Panc1 (cell line): ENCODE measurements around the gene CSTB. TPM values are rescaled to one million over a fixed set of nuclear protein-coding genes. Genes with fewer than 3 reads are reported as not detected.

Experiments
- ATAC-seq: fragments of 200-7000 bp; cut with Tn5 transposase; 2 replicates; pipeline ENCODE4 v1.9.1; 2020; ENCODE audit warnings: mild to moderate bottlenecking, moderate library complexity
- BruUV-seq: library from RNA; stranded (reverse); fragments of 400-500 nt; replicated peaks from 2 replicates; lab custom pipeline; 2021; lab: Mats Ljungman, UMichigan
- CTCF ChIA-PET: fragments of 300-600 bp; sonication (Branson Sonifier 250); formaldehyde crosslinking; loops from one replicate; lab custom pipeline; 2022; ENCODE audit warnings: antibody characterized with exemption; lab: Charles Lee
- POLR2A ChIA-PET: fragments of 300-600 bp; sonication (Branson Sonifier 250); formaldehyde crosslinking; loops from one replicate; lab custom pipeline; 2022; ENCODE audit warnings: antibody characterized with exemption; lab: Charles Lee
- DNase-seq: peaks from one replicate; pipeline ENCODE4 v3.0.0-alpha.2; 2010; ENCODE audit warnings: low read depth, low spot score
- H3K27ac ChIP-seq: 2 replicates; pipeline ENCODE4 v1.5.1; 2011; ENCODE audit warnings: mild to moderate bottlenecking, low read length, inconsistent platforms
- H3K27me3 ChIP-seq: fragments of 200-500 bp; sonication (Bioruptor generic); 2 replicates; pipeline ENCODE4 v1.6.0; 2014; ENCODE audit warnings: low read length, inconsistent platforms; ENCODE audit not compliant: control insufficient read depth, insufficient read depth
- H3K36me3 ChIP-seq: fragments of 200-500 bp; sonication (Bioruptor generic); 2 replicates; pipeline ENCODE4 v1.5.1; 2014; ENCODE audit warnings: inconsistent platforms, mild to moderate bottlenecking, low read length, moderate library complexity; ENCODE audit not compliant: control insufficient read depth, insufficient read depth
- H3K4me1 ChIP-seq: 2 replicates; pipeline ENCODE4 v1.5.1; 2011; ENCODE audit warnings: inconsistent platforms, mild to moderate bottlenecking, low read length, moderate library complexity; ENCODE audit not compliant: control insufficient read depth, insufficient read depth
- H3K4me3 ChIP-seq, 2 experiments: 2 replicates each; pipeline ENCODE4 v1.5.1; 2011 to 2012; ENCODE audit warnings: low read depth in 2 of 2, low read length in 2 of 2, mild to moderate bottlenecking in 2 of 2, inconsistent platforms in 1 of 2, moderate library complexity in 1 of 2
- H3K9me3 ChIP-seq: fragments of 200-500 bp; sonication (Bioruptor generic); 2 replicates; pipeline ENCODE4 v1.5.1; 2014; ENCODE audit warnings: low read depth, mild to moderate bottlenecking, inconsistent platforms, low read length, moderate library complexity; ENCODE audit not compliant: control insufficient read depth, insufficient read depth
- POLR2AphosphoS5 ChIP-seq: IDR thresholded peaks from 2 replicates; pipeline ENCODE4 v1.6.1; 2012; ENCODE audit warnings: mild to moderate bottlenecking, low read depth, low read length, moderate library complexity
- SIN3A ChIP-seq: IDR thresholded peaks from 2 replicates; pipeline ENCODE4 v1.6.1; 2012; ENCODE audit warnings: low read depth, mild to moderate bottlenecking, low read length, moderate library complexity, borderline replicate concordance; ENCODE audit not compliant: insufficient read depth
- TCF7L2 ChIP-seq: IDR thresholded peaks from 2 replicates; pipeline ENCODE4 v1.6.1; 2011; ENCODE audit warnings: mild to moderate bottlenecking, low read depth, low read length, inconsistent platforms
- in situ Hi-C: cut with HindIII; loops from 2 replicates; pipeline ENCODE4 v1.10.0; 2016; ENCODE audit warnings: low sequenced_read_pairs, low pct_unique_long_range_greater_than_20kb
- intact Hi-C: fragments of 100-400 bp; cut with micrococcal nuclease; formaldehyde crosslinking; loops from one replicate; pipeline ENCODE4 v1.10.0; 2022; ENCODE audit not compliant: unreplicated experiment
- total RNA-seq: library from RNA; stranded (reverse); gene quantifications from one replicate; pipeline ENCODE4 v1.2.1, GENCODE V29; 2021; ENCODE audit not compliant: unreplicated experiment
- TF ChIP-seq, protein P1 (sequence below): fragments of 450-650 bp; IDR thresholded peaks from 2 replicates; pipeline ENCODE4 v1.5.1; 2017; ENCODE audit warnings: mild to moderate bottlenecking
- TF ChIP-seq, protein P2 (sequence below), 2 experiments: IDR thresholded peaks; 2 replicates each; pipeline ENCODE4 v1.6.1; 2011 to 2012; ENCODE audit warnings: low read depth in 2 of 2, control low read depth in 1 of 2, low read length in 1 of 2, mild to moderate bottlenecking in 1 of 2, moderate library complexity in 1 of 2; ENCODE audit not compliant: insufficient read depth in 1 of 2

The CSTB gene
- total RNA-seq, 1 experiment from 2014 or later: 72.5 TPM

DNA sequence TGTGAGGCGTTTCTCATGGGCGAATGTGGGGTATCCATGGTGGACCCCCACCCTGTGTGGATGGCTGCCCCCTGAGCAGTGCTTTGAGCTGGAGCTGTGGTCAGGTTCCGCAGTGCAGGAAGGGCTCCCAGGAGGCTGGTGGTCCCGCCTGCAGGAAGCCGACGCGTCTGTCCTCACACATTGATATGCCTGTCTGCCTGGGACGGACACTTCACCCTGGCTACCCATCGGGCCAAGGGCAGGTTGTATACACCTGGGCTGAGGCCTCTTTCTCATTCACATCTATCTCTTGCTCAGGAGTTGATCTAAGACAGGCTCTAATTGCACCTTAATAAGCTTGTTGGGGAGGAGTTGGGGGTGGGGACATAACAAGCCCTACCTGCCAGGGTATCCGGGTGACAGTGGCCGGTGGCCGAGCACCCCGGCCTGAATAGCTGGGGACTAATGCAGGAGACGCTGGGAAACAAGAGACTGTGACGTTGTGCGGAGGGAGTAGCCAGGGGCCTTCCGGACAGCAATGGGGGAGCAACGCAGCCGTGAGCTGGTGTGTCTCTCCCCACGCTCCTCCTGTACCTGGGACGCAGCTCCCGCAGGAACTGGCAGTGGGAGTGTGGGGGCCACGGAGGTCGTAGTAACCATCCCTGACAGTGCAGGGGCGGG is 35.5 kb downstream of the CSTB start:
- in situ Hi-C loops (no loop called here), intact Hi-C loops (no loop called here)
- Histone ChIP-seq H3K36me3 (no peaks in the 10 kb centered on the region), H3K4me3 (no peak overlapping the region), H3K27ac (peak overlapping the region; percentile 59; the same call in 1 of the 2 replicates), H3K9me3 (no peaks in the 10 kb centered on the region), H3K4me1 (peaks cover 18% of the 10 kb centered on the region), H3K27me3 (no peaks in the 10 kb centered on the region)
- TF ChIP-seq SIN3A (no peak), POLR2AphosphoS5 (no peak), TCF7L2 (no peak)
- TF ChIP-seq, protein P1, sequence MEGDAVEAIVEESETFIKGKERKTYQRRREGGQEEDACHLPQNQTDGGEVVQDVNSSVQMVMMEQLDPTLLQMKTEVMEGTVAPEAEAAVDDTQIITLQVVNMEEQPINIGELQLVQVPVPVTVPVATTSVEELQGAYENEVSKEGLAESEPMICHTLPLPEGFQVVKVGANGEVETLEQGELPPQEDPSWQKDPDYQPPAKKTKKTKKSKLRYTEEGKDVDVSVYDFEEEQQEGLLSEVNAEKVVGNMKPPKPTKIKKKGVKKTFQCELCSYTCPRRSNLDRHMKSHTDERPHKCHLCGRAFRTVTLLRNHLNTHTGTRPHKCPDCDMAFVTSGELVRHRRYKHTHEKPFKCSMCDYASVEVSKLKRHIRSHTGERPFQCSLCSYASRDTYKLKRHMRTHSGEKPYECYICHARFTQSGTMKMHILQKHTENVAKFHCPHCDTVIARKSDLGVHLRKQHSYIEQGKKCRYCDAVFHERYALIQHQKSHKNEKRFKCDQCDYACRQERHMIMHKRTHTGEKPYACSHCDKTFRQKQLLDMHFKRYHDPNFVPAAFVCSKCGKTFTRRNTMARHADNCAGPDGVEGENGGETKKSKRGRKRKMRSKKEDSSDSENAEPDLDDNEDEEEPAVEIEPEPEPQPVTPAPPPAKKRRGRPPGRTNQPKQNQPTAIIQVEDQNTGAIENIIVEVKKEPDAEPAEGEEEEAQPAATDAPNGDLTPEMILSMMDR: no peak
- TF ChIP-seq, protein P2, sequence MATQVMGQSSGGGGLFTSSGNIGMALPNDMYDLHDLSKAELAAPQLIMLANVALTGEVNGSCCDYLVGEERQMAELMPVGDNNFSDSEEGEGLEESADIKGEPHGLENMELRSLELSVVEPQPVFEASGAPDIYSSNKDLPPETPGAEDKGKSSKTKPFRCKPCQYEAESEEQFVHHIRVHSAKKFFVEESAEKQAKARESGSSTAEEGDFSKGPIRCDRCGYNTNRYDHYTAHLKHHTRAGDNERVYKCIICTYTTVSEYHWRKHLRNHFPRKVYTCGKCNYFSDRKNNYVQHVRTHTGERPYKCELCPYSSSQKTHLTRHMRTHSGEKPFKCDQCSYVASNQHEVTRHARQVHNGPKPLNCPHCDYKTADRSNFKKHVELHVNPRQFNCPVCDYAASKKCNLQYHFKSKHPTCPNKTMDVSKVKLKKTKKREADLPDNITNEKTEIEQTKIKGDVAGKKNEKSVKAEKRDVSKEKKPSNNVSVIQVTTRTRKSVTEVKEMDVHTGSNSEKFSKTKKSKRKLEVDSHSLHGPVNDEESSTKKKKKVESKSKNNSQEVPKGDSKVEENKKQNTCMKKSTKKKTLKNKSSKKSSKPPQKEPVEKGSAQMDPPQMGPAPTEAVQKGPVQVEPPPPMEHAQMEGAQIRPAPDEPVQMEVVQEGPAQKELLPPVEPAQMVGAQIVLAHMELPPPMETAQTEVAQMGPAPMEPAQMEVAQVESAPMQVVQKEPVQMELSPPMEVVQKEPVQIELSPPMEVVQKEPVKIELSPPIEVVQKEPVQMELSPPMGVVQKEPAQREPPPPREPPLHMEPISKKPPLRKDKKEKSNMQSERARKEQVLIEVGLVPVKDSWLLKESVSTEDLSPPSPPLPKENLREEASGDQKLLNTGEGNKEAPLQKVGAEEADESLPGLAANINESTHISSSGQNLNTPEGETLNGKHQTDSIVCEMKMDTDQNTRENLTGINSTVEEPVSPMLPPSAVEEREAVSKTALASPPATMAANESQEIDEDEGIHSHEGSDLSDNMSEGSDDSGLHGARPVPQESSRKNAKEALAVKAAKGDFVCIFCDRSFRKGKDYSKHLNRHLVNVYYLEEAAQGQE (IDR thresholded peaks at IDR 0.05; ENCODE audit: insufficient read depth in 1 of 2, low read depth in 2 of 2, low read length in 1 of 2): no peak
- peak; percentile 79 for ATAC-seq
- CTCF ChIA-PET: no interaction called here
- DNase-seq: no peak
- BruUV-seq: no TSS peak
- POLR2A ChIA-PET: no interaction called here

DNA sequence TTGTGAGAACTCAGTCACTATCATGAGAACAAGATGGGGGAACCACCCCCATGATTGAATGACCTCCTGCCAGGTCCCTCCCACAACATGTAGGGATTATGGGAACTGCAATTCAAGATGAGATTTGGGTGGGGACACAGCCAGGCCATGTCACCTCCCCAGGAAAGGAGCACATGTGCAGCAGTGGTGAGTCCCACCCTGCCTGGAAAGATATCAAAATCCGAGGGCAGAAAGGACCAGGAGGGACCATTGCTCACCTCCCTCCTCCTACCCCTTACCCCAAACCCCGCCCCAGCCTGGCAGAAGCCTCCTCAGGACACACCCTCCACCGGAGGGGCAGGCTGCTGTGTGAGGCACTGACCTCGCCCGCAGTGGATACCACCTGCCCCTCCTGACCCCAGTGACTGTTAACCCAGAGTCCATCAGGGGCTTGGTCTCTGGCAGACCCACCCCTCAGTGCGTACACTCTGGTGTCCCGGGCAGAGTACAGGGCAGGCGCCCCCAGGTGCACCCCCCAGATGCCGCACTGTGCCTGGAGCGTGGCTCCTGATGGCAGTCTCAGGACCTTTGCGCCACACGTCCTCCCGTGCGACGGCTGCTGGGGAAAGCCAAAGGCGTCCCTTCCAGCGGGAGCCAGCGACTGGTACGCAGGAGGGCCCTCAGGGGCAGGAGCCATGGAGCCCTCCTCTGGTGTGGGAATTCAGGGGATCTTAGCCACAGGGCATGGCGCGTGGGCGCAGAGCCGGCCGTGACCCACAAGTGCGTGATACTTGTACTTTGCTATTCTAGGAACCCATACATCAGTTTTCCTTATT is 36.3 kb downstream of the CSTB start:
- ChIA-PET POLR2A (no interaction called here), CTCF (no interaction called here)
- DNase-seq (no peak), ATAC-seq (peak; percentile 53)
- no peaks in the 10 kb centered on the region for H3K9me3 ChIP-seq
- H3K4me1 ChIP-seq: peaks cover 24% of the 10 kb centered on the region
- H3K36me3 ChIP-seq: no peaks in the 10 kb centered on the region
- BruUV-seq: no TSS peak
- intact Hi-C loops (no loop called here), in situ Hi-C loops (no loop called here)
- TF ChIP-seq, protein P2 (IDR thresholded peaks at IDR 0.05; ENCODE audit: insufficient read depth in 1 of 2, low read depth in 2 of 2, low read length in 1 of 2): no peak
- TF ChIP-seq SIN3A (no peak), POLR2AphosphoS5 (no peak), TCF7L2 (no peak)
- TF ChIP-seq, protein P1: no peak
- H3K27me3 ChIP-seq: no peaks in the 10 kb centered on the region
- no peak overlapping the region for H3K4me3 ChIP-seq
- H3K27ac ChIP-seq: no peak overlapping the region
